K562 (cell line): ENCODE measurements around the gene DZIP3.

Source experiments
- TARDBP ChIP-seq: fragments of 450-650 bp; IDR thresholded peaks from 2 replicates; pipeline ENCODE4 v1.6.1; 2016
- TF ChIP-seq, protein P1 (sequence below): fragments of 450-650 bp; IDR thresholded peaks from 2 replicates; pipeline ENCODE4 v1.6.1; 2016; ENCODE audit warnings: low read depth

DNA sequence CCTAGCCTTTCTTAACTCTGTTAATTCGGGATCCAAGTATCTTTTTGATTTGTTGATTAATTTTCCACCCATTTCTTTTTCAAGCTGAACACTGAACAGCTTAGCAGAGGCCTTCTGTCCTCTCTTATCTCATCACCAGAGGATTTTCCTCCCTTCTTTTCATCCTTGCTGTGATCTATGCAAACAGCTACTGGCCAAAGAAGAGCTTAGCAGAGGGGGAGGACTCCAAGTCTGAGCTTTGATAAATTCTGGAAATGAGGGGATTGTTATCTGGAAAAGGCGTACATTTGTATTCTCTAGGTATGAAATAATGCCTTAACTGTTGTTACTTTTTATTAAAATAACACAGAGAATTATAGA lies 13.4 kb downstream of the DZIP3 start:
- TF ChIP-seq, protein P1, sequence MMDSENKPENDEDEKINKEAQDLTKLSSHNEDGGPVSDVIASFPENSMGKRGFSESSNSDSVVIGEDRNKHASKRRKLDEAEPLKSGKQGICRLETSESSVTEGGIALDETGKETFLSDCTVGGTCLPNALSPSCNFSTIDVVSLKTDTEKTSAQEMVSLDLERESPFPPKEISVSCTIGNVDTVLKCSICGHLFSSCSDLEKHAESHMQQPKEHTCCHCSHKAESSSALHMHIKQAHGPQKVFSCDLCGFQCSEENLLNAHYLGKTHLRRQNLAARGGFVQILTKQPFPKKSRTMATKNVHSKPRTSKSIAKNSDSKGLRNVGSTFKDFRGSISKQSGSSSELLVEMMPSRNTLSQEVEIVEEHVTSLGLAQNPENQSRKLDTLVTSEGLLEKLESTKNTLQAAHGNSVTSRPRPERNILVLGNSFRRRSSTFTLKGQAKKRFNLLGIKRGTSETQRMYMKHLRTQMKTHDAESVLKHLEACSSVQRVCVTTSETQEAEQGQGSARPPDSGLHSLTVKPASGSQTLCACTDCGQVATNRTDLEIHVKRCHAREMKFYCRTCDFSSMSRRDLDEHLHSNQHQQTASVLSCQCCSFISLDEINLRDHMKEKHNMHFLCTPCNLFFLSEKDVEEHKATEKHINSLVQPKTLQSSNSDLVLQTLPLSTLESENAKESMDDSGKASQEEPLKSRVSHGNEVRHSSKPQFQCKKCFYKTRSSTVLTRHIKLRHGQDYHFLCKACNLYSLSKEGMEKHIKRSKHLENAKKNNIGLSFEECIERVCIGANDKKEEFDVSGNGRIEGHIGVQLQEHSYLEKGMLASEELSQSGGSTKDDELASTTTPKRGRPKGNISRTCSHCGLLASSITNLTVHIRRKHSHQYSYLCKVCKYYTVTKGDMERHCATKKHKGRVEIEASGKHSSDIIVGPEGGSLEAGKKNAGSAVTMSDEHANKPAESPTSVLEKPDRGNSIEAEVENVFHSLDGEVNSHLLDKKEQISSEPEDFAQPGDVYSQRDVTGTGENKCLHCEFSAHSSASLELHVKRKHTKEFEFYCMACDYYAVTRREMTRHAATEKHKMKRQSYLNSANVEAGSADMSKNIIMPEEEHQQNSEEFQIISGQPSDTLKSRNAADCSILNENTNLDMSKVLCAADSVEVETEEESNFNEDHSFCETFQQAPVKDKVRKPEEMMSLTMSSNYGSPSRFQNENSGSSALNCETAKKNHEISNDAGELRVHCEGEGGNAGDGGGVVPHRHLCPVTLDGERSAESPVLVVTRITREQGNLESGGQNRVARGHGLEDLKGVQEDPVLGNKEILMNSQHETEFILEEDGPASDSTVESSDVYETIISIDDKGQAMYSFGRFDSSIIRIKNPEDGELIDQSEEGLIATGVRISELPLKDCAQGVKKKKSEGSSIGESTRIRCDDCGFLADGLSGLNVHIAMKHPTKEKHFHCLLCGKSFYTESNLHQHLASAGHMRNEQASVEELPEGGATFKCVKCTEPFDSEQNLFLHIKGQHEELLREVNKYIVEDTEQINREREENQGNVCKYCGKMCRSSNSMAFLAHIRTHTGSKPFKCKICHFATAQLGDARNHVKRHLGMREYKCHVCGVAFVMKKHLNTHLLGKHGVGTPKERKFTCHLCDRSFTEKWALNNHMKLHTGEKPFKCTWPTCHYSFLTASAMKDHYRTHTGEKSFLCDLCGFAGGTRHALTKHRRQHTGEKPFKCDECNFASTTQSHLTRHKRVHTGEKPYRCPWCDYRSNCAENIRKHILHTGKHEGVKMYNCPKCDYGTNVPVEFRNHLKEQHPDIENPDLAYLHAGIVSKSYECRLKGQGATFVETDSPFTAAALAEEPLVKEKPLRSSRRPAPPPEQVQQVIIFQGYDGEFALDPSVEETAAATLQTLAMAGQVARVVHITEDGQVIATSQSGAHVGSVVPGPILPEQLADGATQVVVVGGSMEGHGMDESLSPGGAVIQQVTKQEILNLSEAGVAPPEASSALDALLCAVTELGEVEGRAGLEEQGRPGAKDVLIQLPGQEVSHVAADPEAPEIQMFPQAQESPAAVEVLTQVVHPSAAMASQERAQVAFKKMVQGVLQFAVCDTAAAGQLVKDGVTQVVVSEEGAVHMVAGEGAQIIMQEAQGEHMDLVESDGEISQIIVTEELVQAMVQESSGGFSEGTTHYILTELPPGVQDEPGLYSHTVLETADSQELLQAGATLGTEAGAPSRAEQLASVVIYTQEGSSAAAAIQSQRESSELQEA, result no peak
- no peak for TF ChIP-seq TARDBP
